ENCODE data around the gene TMEM163.

TMEM163 gene

GRCh38 chr2:134425724-134426496 is 292.9 kb downstream of the TMEM163 start:
- Histone ChIP-seq H3K79me2 (ENCODE audit: insufficient read depth, low read length) (no peaks in the 10 kb centered on the region), H2AFZ (ENCODE audit: low read length) (no peak overlapping the region), H3K4me1 (ENCODE audit: insufficient read depth, low read length, severe bottlenecking) (no peaks in the 10 kb centered on the region), H3K4me3 (ENCODE audit: low read depth, low read length, poor library complexity, severe bottlenecking) (no peak overlapping the region), H3K4me2 (ENCODE audit: low read length) (no peak overlapping the region), H3F3A (ENCODE audit: insufficient read depth, low read length) (no peaks in the 10 kb centered on the region), H3K36me3 (ENCODE audit: insufficient read depth, low read length) (peaks cover 92% of the 10 kb centered on the region), H4K20me1 (ENCODE audit: insufficient read depth, low read length) (no peaks in the 10 kb centered on the region; the same call in 1 of the 2 replicates), H3K9me3 (ENCODE audit: low read length) (no peaks in the 10 kb centered on the region), H3K27ac (ENCODE audit: low read depth, low read length, poor library complexity, severe bottlenecking) (no peak overlapping the region), H3K27me3 (ENCODE audit: insufficient read depth, low read length) (no peaks in the 10 kb centered on the region), H3K9ac (ENCODE audit: low read length) (no peak overlapping the region), H3K9me2 (ENCODE audit: low read depth, low read length) (no peaks in the 10 kb centered on the region)
- TF ChIP-seq EZH2 (IDR thresholded peaks at IDR 0.05; ENCODE audit: borderline replicate concordance, low read length), result no peak
- TF ChIP-seq CTCF (IDR thresholded peaks at IDR 0.05; ENCODE audit: low read length), result no peak

GRCh38 chr2:134421556-134422328 is 297.1 kb downstream of the TMEM163 start:
- peaks cover 83% of the 10 kb centered on the region for H3K36me3 ChIP-seq (ENCODE audit: insufficient read depth, low read length)

GRCh38 chr2:134420920-134421319 is 297.9 kb downstream of the TMEM163 start:
- H3K9me3 ChIP-seq (ENCODE audit: low read length), result no peaks in the 10 kb centered on the region
- no peak overlapping the region for H2AFZ ChIP-seq (ENCODE audit: low read length)
- H3K27me3 ChIP-seq (ENCODE audit: insufficient read depth, low read length), result no peaks in the 10 kb centered on the region
- no peak overlapping the region for H3K27ac ChIP-seq (ENCODE audit: low read depth, low read length, poor library complexity, severe bottlenecking)
- no peaks in the 10 kb centered on the region for H3K79me2 ChIP-seq (ENCODE audit: insufficient read depth, low read length)
- no peak for TF ChIP-seq CTCF (IDR thresholded peaks at IDR 0.05; ENCODE audit: low read length)
- TF ChIP-seq EZH2 (IDR thresholded peaks at IDR 0.05; ENCODE audit: borderline replicate concordance, low read length), result no peak
- no peak overlapping the region for H3K4me2 ChIP-seq (ENCODE audit: low read length)
- no peaks in the 10 kb centered on the region for H3K4me1 ChIP-seq (ENCODE audit: insufficient read depth, low read length, severe bottlenecking)
- H3K9me2 ChIP-seq (ENCODE audit: low read depth, low read length), result no peaks in the 10 kb centered on the region
- no peak overlapping the region for H3K9ac ChIP-seq (ENCODE audit: low read length)
- peaks cover 82% of the 10 kb centered on the region for H3K36me3 ChIP-seq (ENCODE audit: insufficient read depth, low read length)
- no peak overlapping the region for H3K4me3 ChIP-seq (ENCODE audit: low read depth, low read length, poor library complexity, severe bottlenecking)
- H3F3A ChIP-seq (ENCODE audit: insufficient read depth, low read length), result no peaks in the 10 kb centered on the region
- no peaks in the 10 kb centered on the region for H4K20me1 ChIP-seq (ENCODE audit: insufficient read depth, low read length)

More at GRCh38 chr2:134421556-134422328, 297.1 kb downstream of the TMEM163 start:
- Histone ChIP-seq H3F3A (ENCODE audit: insufficient read depth, low read length) (no peaks in the 10 kb centered on the region), H3K27me3 (ENCODE audit: insufficient read depth, low read length) (no peaks in the 10 kb centered on the region), H3K9me2 (ENCODE audit: low read depth, low read length) (no peaks in the 10 kb centered on the region), H3K4me1 (ENCODE audit: insufficient read depth, low read length, severe bottlenecking) (no peaks in the 10 kb centered on the region), H2AFZ (ENCODE audit: low read length) (no peak overlapping the region), H3K4me3 (ENCODE audit: low read depth, low read length, poor library complexity, severe bottlenecking) (no peak overlapping the region), H3K27ac (ENCODE audit: low read depth, low read length, poor library complexity, severe bottlenecking) (no peak overlapping the region), H3K79me2 (ENCODE audit: insufficient read depth, low read length) (no peaks in the 10 kb centered on the region), H3K9ac (ENCODE audit: low read length) (no peak overlapping the region), H4K20me1 (ENCODE audit: insufficient read depth, low read length) (no peaks in the 10 kb centered on the region), H3K9me3 (ENCODE audit: low read length) (no peaks in the 10 kb centered on the region), H3K4me2 (ENCODE audit: low read length) (no peak overlapping the region)
- TF ChIP-seq CTCF (IDR thresholded peaks at IDR 0.05; ENCODE audit: low read length) (no peak), EZH2 (IDR thresholded peaks at IDR 0.05; ENCODE audit: borderline replicate concordance, low read length) (no peak)

Data from OCI-LY1 (cell line).